ENCODE results near the gene TMEM51. TPM values are rescaled to one million over a fixed set of nuclear protein-coding genes. Genes with fewer than 3 reads are reported as not detected.

Gene TMEM51
- polyA plus RNA-seq, 1 donor from 2014 or later: 1.7 TPM

GRCh38 chr1:15104768-15105167 is 48.8 kb upstream of the TMEM51 start:
- Histone ChIP-seq H3K27me3 (ENCODE audit: insufficient read depth, low read depth, low read length) (no peaks in the 10 kb centered on the region), H3K4me2 (ENCODE audit: low read length) (no peak overlapping the region), H2AFZ (ENCODE audit: low read depth, low read length) (no peak overlapping the region), H3K27ac (ENCODE audit: low read length) (no peak overlapping the region), H3K9me2 (ENCODE audit: insufficient read depth, low read length) (no peaks in the 10 kb centered on the region), H3K9me3 (ENCODE audit: low read length) (peaks cover 2% of the 10 kb centered on the region), H4K20me1 (ENCODE audit: insufficient read depth) (no peaks in the 10 kb centered on the region), H3K9ac (ENCODE audit: low read length) (no peak overlapping the region), H3K4me3 (ENCODE audit: low read length) (no peak overlapping the region), H3K36me3 (ENCODE audit: insufficient read depth, low read length) (peaks cover 5% of the 10 kb centered on the region), H3F3A (ENCODE audit: insufficient read depth, low read length, poor library complexity, severe bottlenecking) (no peaks in the 10 kb centered on the region), H3K79me2 (replicated peaks; ENCODE audit: insufficient read depth, low read length) (no peaks in the 10 kb centered on the region)
- TF ChIP-seq CTCF (IDR thresholded peaks at IDR 0.05; ENCODE audit: poor library complexity, severe bottlenecking) (no peak), MXI1 (conservative IDR thresholded peaks at IDR 0.05; ENCODE audit: poor library complexity, severe bottlenecking) (no peak), EP300 (conservative IDR thresholded peaks at IDR 0.05; ENCODE audit: poor library complexity, severe bottlenecking) (no peak), REST (IDR thresholded peaks at IDR 0.05; ENCODE audit: borderline replicate concordance) (no peak), EZH2 (IDR thresholded peaks at IDR 0.05; ENCODE audit: borderline replicate concordance, insufficient read depth, low read length, poor library complexity, severe bottlenecking) (no peak), SMC3 (conservative IDR thresholded peaks at IDR 0.05; ENCODE audit: poor library complexity) (no peak), POLR2AphosphoS5 (IDR thresholded peaks at IDR 0.05) (no peak), TAF1 (IDR thresholded peaks at IDR 0.05; ENCODE audit: low read depth) (no peak), RAD21 (conservative IDR thresholded peaks at IDR 0.05) (no peak)

- H3K9ac ChIP-seq (ENCODE audit: low read length): no peak overlapping the region
- H3K4me3 ChIP-seq (ENCODE audit: low read length): no peak overlapping the region
- H3K9me3 ChIP-seq (ENCODE audit: low read length): peaks cover 2% of the 10 kb centered on the region
- no peak overlapping the region for H3K4me2 ChIP-seq (ENCODE audit: low read length)
- no peaks in the 10 kb centered on the region for H3K9me2 ChIP-seq (ENCODE audit: insufficient read depth, low read length)
- no peaks in the 10 kb centered on the region for H3K27me3 ChIP-seq (ENCODE audit: insufficient read depth, low read depth, low read length)
- no peak for TF ChIP-seq SMC3 (conservative IDR thresholded peaks at IDR 0.05; ENCODE audit: poor library complexity)
- no peak for TF ChIP-seq REST (IDR thresholded peaks at IDR 0.05; ENCODE audit: borderline replicate concordance)
- no peak for TF ChIP-seq RAD21 (conservative IDR thresholded peaks at IDR 0.05)
- peaks cover 5% of the 10 kb centered on the region for H3K36me3 ChIP-seq (ENCODE audit: insufficient read depth, low read length)
- no peaks in the 10 kb centered on the region for H3K79me2 ChIP-seq (replicated peaks; ENCODE audit: insufficient read depth, low read length)
- H3F3A ChIP-seq (ENCODE audit: insufficient read depth, low read length, poor library complexity, severe bottlenecking): no peaks in the 10 kb centered on the region
- no peaks in the 10 kb centered on the region for H4K20me1 ChIP-seq (ENCODE audit: insufficient read depth)
- no peak overlapping the region for H2AFZ ChIP-seq (ENCODE audit: low read depth, low read length)
- H3K27ac ChIP-seq (ENCODE audit: low read length): no peak overlapping the region
Observed at GRCh38 chr1:15106608-15107007, 46.9 kb upstream of the TMEM51 start.
